ENCODE results near the gene CPN2. TPM values are rescaled to one million over a fixed set of nuclear protein-coding genes. Genes with fewer than 3 reads are reported as not detected.

The CPN2 gene
- total and polyA plus RNA-seq, 2 donors (not counting 1 experiment from before 2014, with no cell fraction given) = not detected

- H3K9me3 ChIP-seq (ENCODE audit: control extremely low read depth in 1 of 3, control insufficient read depth in 2 of 3, insufficient read depth in 1 of 3, low read length in 2 of 3) = no peaks in the 10 kb centered on the region
- H3K9ac ChIP-seq (ENCODE audit: low read length) = no peak overlapping the region
- H3K27me3 ChIP-seq (replicated peaks in 1 of 4; ENCODE audit: control extremely low read depth in 1 of 4, control insufficient read depth in 3 of 4, insufficient read depth in 4 of 4, low read length in 3 of 4) = peaks cover 0 to 3% (median 0%) of the 10 kb centered on the region in 4 experiments
- no peak overlapping the region for H2AFZ ChIP-seq (ENCODE audit: insufficient read depth, low read depth, low read length, poor library complexity, severe bottlenecking)
- H3K4me1 ChIP-seq (ENCODE audit: control insufficient read depth in 2 of 2, insufficient read depth in 2 of 2, low read length in 2 of 2) = no peaks in the 10 kb centered on the region
- no peak overlapping the region for H3K4me2 ChIP-seq (replicated peaks; ENCODE audit: low read depth, low read length, poor library complexity, severe bottlenecking)
- no peak overlapping the region for H3K4me3 ChIP-seq (ENCODE audit: control extremely low read depth in 1 of 5, extremely low read depth in 1 of 5, insufficient read depth in 1 of 5, low read depth in 2 of 5, low read length in 4 of 5)
- ATAC-seq (ENCODE audit: low read depth) = no peak
- WGBS (ENCODE audit: insufficient coverage) = 83% methylated on average over 2 of the region's 7 CpGs
- no peak for DNase-seq
- Mint-ChIP-seq H3K27ac (no peak overlapping the region), H3K4me1 (no peaks in the 10 kb centered on the region), H3K9me3 (ENCODE audit: insufficient read depth) (no peaks in the 10 kb centered on the region), H3K27me3 (peaks cover 26% of the 10 kb centered on the region), H3K4me3 (no peak overlapping the region)
- intact Hi-C loops (cut with micrococcal nuclease) = no loop called here
- H3K36me3 ChIP-seq (replicated peaks in 1 of 2; ENCODE audit: control extremely low read depth in 1 of 2, control insufficient read depth in 1 of 2, extremely low read depth in 1 of 2, insufficient read depth in 2 of 2, low read length in 1 of 2) = no peaks in the 10 kb centered on the region
- H3K27ac ChIP-seq (ENCODE audit: low read length in 2 of 2) = no peak overlapping the region
- POLR2A ChIA-PET = no interaction called here
- H3K79me2 ChIP-seq (ENCODE audit: control insufficient read depth, insufficient read depth, low read length) = no peaks in the 10 kb centered on the region
- TF ChIP-seq EZH2 (IDR thresholded peaks at IDR 0.05; ENCODE audit: borderline replicate concordance, insufficient read depth, low read depth, low read length, poor library complexity, severe bottlenecking) (no peak), CTCF (IDR thresholded peaks at IDR 0.05) (no peak)
- H4K20me1 ChIP-seq (ENCODE audit: control insufficient read depth, insufficient read depth, low read length, poor library complexity, severe bottlenecking) = no peaks in the 10 kb centered on the region
- CTCF ChIA-PET = interaction anchor here (1.5 to 1.9 kb wide), 2 partner anchors 8 to 13 kb away, joined by 5 to 6 read pairs; no protein-coding TSS in a partner anchor
Measured at GRCh38 chr3:194355379-194355778, 4.3 kb upstream of the CPN2 start.

- peaks cover 0 to 3% (median 0%) of the 10 kb centered on the region in 4 experiments for H3K27me3 ChIP-seq (replicated peaks in 1 of 4; ENCODE audit: control extremely low read depth in 1 of 4, control insufficient read depth in 3 of 4, insufficient read depth in 4 of 4, low read length in 3 of 4)
- Mint-ChIP-seq H3K9me3 (ENCODE audit: insufficient read depth) (no peaks in the 10 kb centered on the region), H3K4me3 (no peak overlapping the region), H3K27ac (no peak overlapping the region), H3K4me1 (no peaks in the 10 kb centered on the region), H3K27me3 (peaks cover 18% of the 10 kb centered on the region)
- ChIA-PET CTCF (interaction anchor here (1.9 kb wide), 1 partner anchor 12 kb away, joined by 5 read pairs; no protein-coding TSS in a partner anchor), POLR2A (no interaction called here)
- H3K9me3 ChIP-seq (ENCODE audit: control extremely low read depth in 1 of 3, control insufficient read depth in 2 of 3, insufficient read depth in 1 of 3, low read length in 2 of 3) = no peaks in the 10 kb centered on the region
- H3K79me2 ChIP-seq (ENCODE audit: control insufficient read depth, insufficient read depth, low read length) = no peaks in the 10 kb centered on the region
- intact Hi-C loops (cut with micrococcal nuclease) = no loop called here
- no peak overlapping the region for H3K9ac ChIP-seq (ENCODE audit: low read length)
- no peak for ATAC-seq (ENCODE audit: low read depth)
- H3K4me2 ChIP-seq (replicated peaks; ENCODE audit: low read depth, low read length, poor library complexity, severe bottlenecking) = no peak overlapping the region
- TF ChIP-seq CTCF (IDR thresholded peaks at IDR 0.05) = no peak
- TF ChIP-seq EZH2 (IDR thresholded peaks at IDR 0.05; ENCODE audit: borderline replicate concordance, insufficient read depth, low read depth, low read length, poor library complexity, severe bottlenecking) = no peak
- no peak overlapping the region for H3K27ac ChIP-seq (ENCODE audit: low read length in 2 of 2)
- H2AFZ ChIP-seq (ENCODE audit: insufficient read depth, low read depth, low read length, poor library complexity, severe bottlenecking) = no peak overlapping the region
- H3K4me1 ChIP-seq (ENCODE audit: control insufficient read depth in 2 of 2, insufficient read depth in 2 of 2, low read length in 2 of 2) = no peaks in the 10 kb centered on the region
- no peak overlapping the region for H3K4me3 ChIP-seq (ENCODE audit: control extremely low read depth in 1 of 5, extremely low read depth in 1 of 5, insufficient read depth in 1 of 5, low read depth in 2 of 5, low read length in 4 of 5)
- no peaks in the 10 kb centered on the region for H3K36me3 ChIP-seq (replicated peaks in 1 of 2; ENCODE audit: control extremely low read depth in 1 of 2, control insufficient read depth in 1 of 2, extremely low read depth in 1 of 2, insufficient read depth in 2 of 2, low read length in 1 of 2)
- DNase-seq = no peak
- 72% methylated on average over 2 of the region's 2 CpGs for WGBS (ENCODE audit: insufficient coverage)
- H4K20me1 ChIP-seq (ENCODE audit: control insufficient read depth, insufficient read depth, low read length, poor library complexity, severe bottlenecking) = no peaks in the 10 kb centered on the region
Measured at GRCh38 chr3:194354315-194354714, 3.2 kb upstream of the CPN2 start.
